Measurements from ENCODE around the gene STRN3.

Gene STRN3

DNA sequence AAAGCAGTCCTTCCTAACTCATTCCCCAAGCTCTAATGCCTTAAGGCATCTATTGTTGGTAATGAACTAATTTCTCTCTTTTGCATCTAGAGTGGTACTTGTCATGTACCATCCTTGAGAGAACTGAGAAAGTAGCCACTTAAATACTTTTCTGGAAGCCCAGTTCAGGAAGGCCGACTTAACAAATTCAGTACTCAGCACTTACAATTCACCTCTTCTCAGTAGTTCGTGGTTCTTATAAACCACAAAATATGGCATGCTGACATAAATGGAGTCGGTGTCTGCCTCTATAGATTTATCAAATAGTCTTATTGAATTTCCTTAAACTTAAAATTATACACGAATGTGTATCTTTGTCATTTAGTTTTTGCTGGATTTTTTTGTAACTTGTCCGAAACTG lies 161.2 kb downstream of the STRN3 start:
- no peak for DNase-seq

GRCh38 chr14:30861200-30861599 lies 165.0 kb downstream of the STRN3 start:
- no peak for DNase-seq

GRCh38 chr14:30855345-30856037 lies 170.7 kb downstream of the STRN3 start:
- DNase-seq: no peak

GRCh38 chr14:30854492-30854891 lies 171.7 kb downstream of the STRN3 start:
- no peak for DNase-seq

- DNase-seq: no peak
Measured at GRCh38 chr14:30853946-30854345, 172.2 kb downstream of the STRN3 start.

DNA sequence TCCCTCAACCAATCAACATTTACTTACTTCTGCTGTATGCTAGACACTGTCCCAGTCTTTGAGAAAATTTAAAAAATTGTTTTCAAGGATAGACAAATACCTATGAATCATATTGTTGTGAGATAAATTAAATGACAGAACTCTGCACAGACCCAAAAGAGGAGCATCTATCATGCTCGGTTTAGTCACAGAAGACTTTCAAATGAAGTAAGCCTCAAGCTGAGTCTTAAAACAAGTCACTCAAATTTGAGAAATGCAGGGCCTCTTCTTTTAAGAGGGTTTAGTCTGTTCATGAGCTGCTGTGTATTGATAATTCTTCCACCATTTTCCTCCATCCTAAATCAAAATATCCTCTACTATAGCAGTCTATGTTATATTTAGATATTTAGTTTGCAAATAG lies 176.2 kb downstream of the STRN3 start:
- no peak for DNase-seq

- no peak for DNase-seq
Measured at GRCh38 chr14:30849354-30849753, 176.8 kb downstream of the STRN3 start.

DNA sequence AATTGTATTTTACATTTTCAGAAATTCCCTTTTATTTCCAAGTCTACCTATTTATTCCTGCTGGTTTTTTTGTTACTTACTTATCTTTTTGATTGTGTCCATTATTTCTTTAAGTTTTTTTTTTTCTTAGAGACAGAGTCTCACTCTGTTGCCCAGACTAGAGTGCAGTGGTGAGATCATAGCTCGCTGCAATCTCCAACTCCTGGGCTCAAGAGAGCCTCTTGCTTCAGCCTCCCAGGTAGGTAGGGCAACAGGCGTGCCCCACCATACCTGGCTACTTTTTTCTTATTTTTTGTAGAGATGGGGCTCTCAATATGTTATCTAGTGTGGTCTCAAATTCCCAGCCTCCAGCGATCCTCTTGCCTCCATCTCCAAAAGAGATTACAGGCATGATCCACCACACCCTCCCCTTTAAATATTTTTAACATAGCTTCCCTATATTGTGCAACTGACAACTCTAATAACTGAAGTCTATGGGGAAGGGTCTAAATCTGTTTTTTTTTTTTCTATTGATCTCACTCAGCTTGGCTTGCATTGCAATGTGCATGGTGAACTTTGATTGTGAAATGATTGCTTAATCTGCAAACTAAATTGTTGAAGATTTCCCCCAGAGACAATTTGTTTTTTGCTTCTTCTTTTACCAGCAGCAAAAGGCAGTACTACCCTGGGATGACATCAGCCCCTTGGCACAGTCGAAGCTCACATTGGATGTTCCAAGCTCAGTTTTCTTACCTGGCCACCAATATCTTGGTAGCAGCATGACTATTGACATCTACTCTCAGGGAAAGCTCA lies 177.5 kb downstream of the STRN3 start:
- DNase-seq: no peak

Measured in CD4-positive, alpha-beta T cell treated with Interleukin-4 for 1 hour (primary cell).